WTC11 (cell line): Measurements from ENCODE around the gene CDK6.

Experiments
- ATF3 ChIP-seq: sonication (generic); formaldehyde crosslinking; conservative IDR thresholded peaks from 2 replicates; pipeline ENCODE4 v1.8.1; 2022; ENCODE audit warnings: mild to moderate bottlenecking, missing genetic modification reagents
- ATF6 ChIP-seq: sonication (generic); formaldehyde crosslinking; IDR thresholded peaks from 2 replicates; pipeline ENCODE4 v1.8.1; 2023; ENCODE audit warnings: mild to moderate bottlenecking, missing genetic modification reagents
- CTCF ChIP-seq: fragments of 200-600 bp; IDR thresholded peaks from 2 replicates; pipeline ENCODE4 v1.8.0; 2022; ENCODE audit warnings: antibody characterized with exemption
- FOXP1 ChIP-seq: sonication (generic); formaldehyde crosslinking; IDR thresholded peaks from 2 replicates; pipeline ENCODE4 v1.8.0; 2022; ENCODE audit warnings: missing genetic modification reagents, mild to moderate bottlenecking, moderate library complexity, borderline replicate concordance
- STAT6 ChIP-seq: sonication (generic); formaldehyde crosslinking; conservative IDR thresholded peaks from 2 replicates; pipeline ENCODE4 v1.8.1; 2023; ENCODE audit warnings: mild to moderate bottlenecking, low read depth, missing genetic modification reagents, moderate library complexity
- TEAD4 ChIP-seq: sonication (generic); formaldehyde crosslinking; IDR thresholded peaks from 2 replicates; pipeline ENCODE4 v1.8.0; 2022; ENCODE audit warnings: mild to moderate bottlenecking, missing genetic modification reagents
- USF2 ChIP-seq: sonication (generic); formaldehyde crosslinking; IDR thresholded peaks from 2 replicates; pipeline ENCODE4 v1.8.1; 2023; ENCODE audit warnings: mild to moderate bottlenecking, missing genetic modification reagents, moderate library complexity
- ZNF232 ChIP-seq: sonication (generic); formaldehyde crosslinking; IDR thresholded peaks from 2 replicates; pipeline ENCODE4 v1.8.0; 2022; ENCODE audit warnings: mild to moderate bottlenecking, missing genetic modification reagents

GRCh38 chr7:92612501-92612900 is 223.9 kb downstream of the CDK6 start:
- TF ChIP-seq CTCF (no peak), USF2 (no peak), TEAD4 (CRISPR knock-in tag) (no peak), ZNF232 (CRISPR knock-in tag) (no peak), FOXP1 (no peak), ATF6 (CRISPR knock-in tag) (no peak), ATF3 (no peak), STAT6 (CRISPR knock-in tag) (no peak)
